NCI-H2081 treated with DMSO at 0.1 percent for 48 hours (cell line): Measurements from ENCODE around the gene YAP1.

Source experiments
- DNase-seq: peaks from one replicate; lab custom pipeline; 2025; lab: John Stamatoyannopoulos, UW

Gene YAP1

GRCh38 chr11:102279641-102280170 lies 169.5 kb downstream of the YAP1 start:
- no peak for DNase-seq

- no peak for DNase-seq
These were observed 170.1 kb downstream of the YAP1 start for GRCh38 chr11:102280245-102280833.
